Erythroblast (primary cell): ENCODE data around the gene IGSF11.

ENCODE experiments used
- GATA1 ChIP-seq: IDR thresholded peaks from 2 replicates; pipeline ENCODE4 v1.6.1; 2011; ENCODE audit warnings: low read depth, mild to moderate bottlenecking, control low read depth, low read length, moderate library complexity
- POLR2A ChIP-seq: IDR thresholded peaks from 2 replicates; pipeline ENCODE4 v1.6.1; 2011; ENCODE audit warnings: mild to moderate bottlenecking, low read length

GRCh38 chr3:118966700-118967099 lies 67.9 kb downstream of the IGSF11 start:
- TF ChIP-seq POLR2A (no peak), GATA1 (no peak)
